ENCODE results near the gene SEMA3F. TPM values are rescaled to one million over a fixed set of nuclear protein-coding genes. Genes with fewer than 3 reads are reported as not detected.

SEMA3F gene
- total RNA-seq, 2 experiments from 2014 or later, result 0.10 to 0.36 TPM

GRCh38 chr3:50232303-50232702 lies 77.2 kb downstream of the SEMA3F start:
- CTCF ChIA-PET, result interaction anchor here (1.2 to 9.5 kb wide), 2 partner anchors 39 to 40 kb away, joined by 3 to 190 read pairs; partner anchors contain the start of gene GNAT1
- POLR2A ChIA-PET, result no interaction called here

- ChIA-PET POLR2A (no interaction called here), CTCF (interaction anchor here (1.0 to 6.3 kb wide), 6 partner anchors 10 to 42 kb away, joined by 3 to 43 read pairs (median 5); no protein-coding TSS in a partner anchor)
These were observed 78.1 kb downstream of the SEMA3F start for GRCh38 chr3:50233176-50233575.

DNA sequence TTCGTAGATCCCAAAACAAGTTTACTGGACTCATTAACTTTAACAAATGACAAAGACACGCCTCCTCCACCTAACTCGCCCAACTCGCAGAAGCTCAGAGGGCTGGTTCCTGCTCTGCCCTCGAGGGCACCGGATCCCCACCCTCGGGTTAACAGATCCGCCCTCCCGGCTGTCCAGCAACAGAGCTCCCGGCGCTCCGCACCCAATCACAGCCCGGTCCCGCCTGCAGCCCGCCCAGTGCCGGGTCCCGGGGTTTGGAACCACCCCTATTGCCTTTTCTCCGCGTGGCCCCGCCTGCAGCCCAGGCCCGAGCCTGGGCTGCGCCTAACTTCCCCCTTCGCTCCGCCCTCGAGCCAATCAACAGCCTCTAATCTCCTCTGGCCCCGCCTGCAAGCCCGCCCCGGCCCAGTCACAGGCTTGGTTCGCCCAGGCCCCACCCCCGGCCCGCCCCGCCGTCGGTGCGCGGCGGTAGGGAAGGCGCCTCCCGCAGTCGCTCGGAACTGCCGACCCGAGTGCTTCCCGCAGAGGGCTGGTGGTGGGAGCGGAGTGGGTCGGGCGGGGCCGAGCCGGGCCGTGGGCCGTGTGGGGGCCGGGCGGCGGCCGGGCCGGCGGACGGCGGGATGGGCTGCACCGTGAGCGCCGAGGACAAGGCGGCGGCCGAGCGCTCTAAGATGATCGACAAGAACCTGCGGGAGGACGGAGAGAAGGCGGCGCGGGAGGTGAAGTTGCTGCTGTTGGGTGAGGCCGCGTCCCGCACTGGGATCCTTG lies 80.8 kb downstream of the SEMA3F start, which contains the start of gene GNAI2:
TSS of gene GNAI2 (plus strand) at position 489 of the 768 bp plus-strand sequence. CDS start at position 621, 132 bp downstream.
- CTCF ChIA-PET, result interaction anchor here (0.6 to 10.7 kb wide), 12 partner anchors 8 to 103 kb away, joined by 3 to 88 read pairs (median 4); partner anchors contain the start of gene IFRD2

DNA sequence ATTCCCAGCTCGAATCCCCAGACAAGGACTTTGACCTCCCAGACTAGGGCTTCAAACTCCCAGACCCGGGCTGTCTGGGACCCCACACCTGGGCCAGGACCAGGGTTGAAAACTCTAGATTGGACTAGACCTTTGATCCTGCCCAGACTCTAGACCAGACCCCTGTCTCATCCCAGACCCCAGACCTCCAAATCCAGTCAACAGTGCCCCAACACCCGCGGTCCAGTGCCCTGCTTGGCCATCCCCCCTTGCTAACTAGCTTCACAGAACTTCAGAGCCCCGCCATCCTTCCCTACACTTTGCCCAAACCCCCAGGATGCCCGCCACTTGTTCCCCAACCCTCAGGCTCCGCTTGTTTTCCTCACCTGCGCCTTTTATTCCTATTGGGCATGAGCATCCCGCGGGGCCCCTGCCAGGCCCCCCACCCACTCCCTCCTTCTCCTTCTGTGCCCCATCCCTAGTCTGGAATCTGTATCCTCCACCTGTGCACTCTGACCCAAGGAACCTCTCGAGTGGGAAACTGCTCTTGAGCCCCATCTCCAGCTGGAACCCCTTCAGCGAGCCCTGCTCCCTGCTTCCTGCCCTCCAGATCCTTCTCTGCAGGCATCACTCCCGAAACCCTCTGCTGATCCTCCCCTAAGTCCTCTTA lies 81.5 kb downstream of the SEMA3F start:
- POLR2A ChIA-PET, result interaction anchor here (0.9 to 2.5 kb wide), 4 partner anchors 10 to 101 kb away, joined by 3 to 17 read pairs (median 5); partner anchors contain the start of gene LSMEM2
- CTCF ChIA-PET, result interaction anchor here (0.6 to 10.7 kb wide), 4 partner anchors 9 to 102 kb away, joined by 4 to 88 read pairs (median 28); no protein-coding TSS in a partner anchor

More for the DNA sequence above, 80.8 kb downstream of the SEMA3F start, which contains the start of gene GNAI2:
- POLR2A ChIA-PET, result interaction anchor here (0.6 to 2.5 kb wide), 6 partner anchors 10 to 1829 kb away, joined by 3 to 17 read pairs (median 4); partner anchors contain the start of gene LSMEM2

DNA sequence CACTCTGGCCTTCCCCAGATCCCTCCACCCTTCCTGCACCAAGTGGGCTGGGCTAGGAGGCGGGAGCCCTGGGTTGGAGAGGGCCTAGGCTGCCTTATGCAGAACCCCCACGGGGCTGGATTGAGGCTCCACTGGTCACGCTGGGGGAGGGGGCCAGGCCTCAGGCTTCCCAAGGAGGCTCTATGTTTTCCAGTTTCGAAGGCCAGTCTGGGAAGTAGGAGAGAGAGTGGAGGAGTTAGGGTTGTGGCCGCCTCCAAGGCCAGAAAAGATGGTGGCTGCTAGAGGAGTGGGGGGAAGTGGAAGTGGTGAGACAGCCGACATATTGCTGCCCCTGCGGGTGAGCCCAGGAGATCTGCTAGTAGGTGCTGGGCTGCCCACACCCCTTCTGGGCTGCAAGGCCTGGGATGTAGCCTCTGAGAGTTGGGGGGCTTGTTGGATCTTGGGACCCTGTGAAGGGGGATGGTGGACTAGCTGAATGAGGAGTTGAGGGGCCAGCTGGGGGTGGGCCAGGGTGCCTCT lies 82.1 kb downstream of the SEMA3F start:
- CTCF ChIA-PET, result interaction anchor here (0.9 to 10.7 kb wide), 4 partner anchors 10 to 22 kb away, joined by 3 to 88 read pairs (median 28); no protein-coding TSS in a partner anchor
- POLR2A ChIA-PET, result interaction anchor here (0.7 to 2.5 kb wide), 4 partner anchors 9 to 100 kb away, joined by 3 to 17 read pairs (median 4); partner anchors contain the start of gene LSMEM2

DNA sequence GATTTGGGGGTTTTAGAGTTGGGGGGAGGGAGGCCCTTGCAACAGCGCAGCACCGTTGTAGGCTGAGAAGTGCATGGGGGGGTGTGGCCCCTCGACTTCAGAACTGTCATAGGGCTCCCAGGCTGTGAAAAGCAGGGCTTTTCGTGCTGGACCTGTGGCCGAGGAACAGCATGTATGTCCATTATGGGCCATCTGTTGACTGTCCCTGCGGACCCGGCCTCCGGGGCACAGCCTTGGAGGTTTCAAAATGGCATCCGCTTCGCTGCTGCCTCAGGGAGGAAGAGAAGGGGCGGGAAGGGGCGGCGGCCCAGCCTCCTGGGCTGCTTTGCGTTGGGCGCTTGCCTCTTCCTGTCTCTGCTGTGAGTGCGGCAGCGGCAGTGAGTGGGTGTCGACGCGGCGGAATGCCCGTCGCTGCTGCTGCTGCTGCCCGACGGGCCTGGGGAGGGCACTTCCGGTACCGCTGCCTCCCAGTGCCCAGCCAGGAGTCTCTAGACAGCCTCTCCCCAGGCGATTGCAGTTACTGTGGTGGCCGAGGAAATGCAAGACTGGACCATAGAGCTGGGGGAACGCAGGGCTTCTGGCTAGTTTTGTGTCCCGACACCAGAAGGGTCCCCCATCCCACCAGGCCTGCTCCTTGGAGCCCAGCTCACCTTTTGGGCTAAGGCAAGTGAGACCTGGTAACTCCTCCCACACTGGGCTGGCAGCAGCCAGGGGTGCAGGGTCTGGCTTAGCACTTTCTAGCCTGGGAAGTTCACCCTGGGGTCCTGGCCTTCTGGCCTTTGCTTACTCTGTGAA lies 82.8 kb downstream of the SEMA3F start:
- POLR2A ChIA-PET, result interaction anchor here (0.6 to 2.5 kb wide), 4 partner anchors 9 to 99 kb away, joined by 3 to 17 read pairs (median 3); no protein-coding TSS in a partner anchor
- CTCF ChIA-PET, result interaction anchor here (0.5 to 10.7 kb wide), 4 partner anchors 9 to 191 kb away, joined by 3 to 88 read pairs (median 24); no protein-coding TSS in a partner anchor

DNA sequence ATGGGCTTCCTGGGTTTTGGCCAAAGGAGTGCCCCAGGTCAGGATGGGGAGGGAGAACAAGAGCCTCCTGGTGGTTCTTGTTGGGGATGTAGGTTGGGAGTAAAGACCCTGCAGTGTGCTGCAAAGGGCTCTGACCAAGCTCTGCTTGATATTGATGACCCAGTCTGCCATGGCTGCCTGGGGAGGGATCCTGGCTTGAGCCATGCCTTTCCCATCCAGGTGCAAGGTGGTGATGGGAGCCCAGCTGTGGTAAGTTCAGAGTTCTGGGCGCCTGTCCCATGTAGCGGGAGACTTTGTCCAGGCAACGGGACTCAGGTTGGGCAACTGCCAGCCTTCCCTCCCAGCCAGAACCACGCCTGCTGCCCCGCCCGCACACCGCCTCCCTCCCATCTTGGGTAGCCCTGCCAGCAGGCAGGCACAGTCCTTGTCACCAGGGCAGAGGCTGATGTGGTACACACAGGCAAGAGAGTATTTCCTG lies 83.5 kb downstream of the SEMA3F start:
- CTCF ChIA-PET, result interaction anchor here (0.5 to 10.7 kb wide), 3 partner anchors 8 to 192 kb away, joined by 5 to 88 read pairs (median 43); no protein-coding TSS in a partner anchor

More for the DNA sequence above, 83.5 kb downstream of the SEMA3F start:
- POLR2A ChIA-PET, result no interaction called here

Other genes with a start within 250 kb of the SEMA3F start
- gene MON1A, start 225.5 kb upstream of the SEMA3F start, total RNA-seq, result 10 to 100 TPM; 15.5 to 18.0 TPM
- 10 to 100 TPM; 68.1 to 68.4 TPM for gene RBM6, start 215.2 kb upstream of the SEMA3F start, total RNA-seq
- 100 to 1,000 TPM; 101 to 108 TPM for gene RBM5, start 66.4 kb upstream of the SEMA3F start, total RNA-seq
- not detected for gene GNAT1, start 36.3 kb downstream of the SEMA3F start, total RNA-seq
- under 1 TPM in 1 of 2 experiments, not detected in 1; 0.29 TPM for gene SLC38A3, start 49.9 kb downstream of the SEMA3F start, total RNA-seq
- 100 to 1,000 TPM; 239 to 242 TPM for gene GNAI2, start 80.9 kb downstream of the SEMA3F start, total RNA-seq
- under 1 TPM; 0.40 to 0.46 TPM for gene SEMA3B, start 113.8 kb downstream of the SEMA3F start, total RNA-seq
- not detected for gene LSMEM2, start 123.8 kb downstream of the SEMA3F start, total RNA-seq
- 100 to 1,000 TPM; 197 to 200 TPM for gene IFRD2, start 137.1 kb downstream of the SEMA3F start, total RNA-seq
- 1 to 10 TPM; 8.5 to 9.4 TPM for gene HYAL3, start 144.1 kb downstream of the SEMA3F start, total RNA-seq
- gene NAA80, start 144.1 kb downstream of the SEMA3F start, total RNA-seq, result 10 to 100 TPM; 17.3 to 17.5 TPM
- under 1 TPM in 1 of 2 experiments, not detected in 1; 0.36 TPM for gene HYAL1, start 148.2 kb downstream of the SEMA3F start, total RNA-seq
- 10 to 100 TPM; 11.7 to 11.9 TPM for gene HYAL2, start 167.4 kb downstream of the SEMA3F start, total RNA-seq
- 10 to 100 TPM; 33.6 TPM for gene TUSC2, start 172.9 kb downstream of the SEMA3F start, total RNA-seq
- 10 to 100 TPM; 68.2 to 72.5 TPM for gene RASSF1, start 185.5 kb downstream of the SEMA3F start, total RNA-seq
- 1 to 10 TPM; 1.6 TPM for gene ZMYND10, start 190.4 kb downstream of the SEMA3F start, total RNA-seq
- 10 to 100 TPM; 39.5 to 46.6 TPM for gene NPRL2, start 195.5 kb downstream of the SEMA3F start, total RNA-seq
- 10 to 100 TPM; 25.8 to 28.2 TPM for gene CYB561D2, start 195.5 kb downstream of the SEMA3F start, total RNA-seq
- gene TMEM115, start 204.2 kb downstream of the SEMA3F start, total RNA-seq, result 10 to 100 TPM; 25.2 to 26.3 TPM

All from activated CD8-positive, alpha-beta memory T cell treated with anti-CD3 and anti-CD28 coated beads for 36 hours (primary cell).